Type B pancreatic cell (in vitro differentiated cells): ENCODE data around the gene CERS6. TPM values are rescaled to one million over a fixed set of nuclear protein-coding genes. Genes with fewer than 3 reads are reported as not detected.

Source experiments
- DNase-seq: peaks from one replicate; pipeline ENCODE4 v3.0.0; 2021; ENCODE audit warnings: mixed read lengths; ENCODE audit not compliant: unreplicated experiment; ENCODE audit errors: extremely low spot score
- H3K27ac Mint-ChIP-seq: 2 replicates; pipeline ENCODE4 v1.8.0; 2021; ENCODE audit warnings: mild to moderate bottlenecking, mixed read lengths
- H3K27me3 Mint-ChIP-seq: 2 replicates; pipeline ENCODE4 v1.8.0; 2021; ENCODE audit warnings: mixed read lengths
- H3K36me3 Mint-ChIP-seq: 2 replicates; pipeline ENCODE4 v1.8.0; 2021; ENCODE audit warnings: mixed read lengths
- H3K4me1 Mint-ChIP-seq: one replicate; pipeline ENCODE4 v1.8.0; 2021; ENCODE audit warnings: mixed read lengths; ENCODE audit not compliant: unreplicated experiment
- H3K4me3 Mint-ChIP-seq: 2 replicates; pipeline ENCODE4 v1.8.0; 2021; ENCODE audit warnings: mild to moderate bottlenecking, mixed read lengths
- H3K9me3 Mint-ChIP-seq: 2 replicates; pipeline ENCODE4 v1.8.0; 2021; ENCODE audit warnings: mixed read lengths
- total RNA-seq: library from RNA; stranded (reverse); gene quantifications from 2 replicates; pipeline ENCODE4 v1.2.1, GENCODE V29; 2021; ENCODE audit warnings: low replicate concordance
- TF ChIP-seq, protein P1 (sequence below): fragments of 200-600 bp; sonication (generic); conservative IDR thresholded peaks from 2 replicates; pipeline ENCODE4 v1.5.0; 2021; ENCODE audit warnings: antibody characterized with exemption, mild to moderate bottlenecking

Gene CERS6
- total RNA-seq, 1 donor from 2014 or later: 43.0 TPM

DNA sequence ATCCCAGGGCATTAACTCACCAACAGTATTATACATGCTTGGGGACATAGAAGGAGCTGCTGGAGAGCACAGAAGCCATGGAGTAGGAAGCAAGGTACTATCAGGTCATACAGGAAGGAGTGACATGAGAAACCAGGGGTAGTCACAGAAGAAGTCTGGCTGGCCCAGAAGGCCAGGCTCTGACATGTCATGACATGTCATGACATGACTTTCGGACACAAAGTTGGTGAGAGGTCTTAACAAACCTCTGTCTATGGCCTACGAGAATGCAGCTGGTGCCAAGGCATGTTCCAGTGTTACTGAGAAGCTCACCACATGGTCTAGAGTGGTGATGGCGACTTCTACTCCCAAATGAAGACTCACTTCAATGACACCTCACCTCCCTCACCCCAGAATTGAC, 3.3 kb upstream of the CERS6 start:
- no peaks in the 10 kb centered on the region for H3K27me3 Mint-ChIP-seq
- no peak overlapping the region for H3K27ac Mint-ChIP-seq
- no peaks in the 10 kb centered on the region for H3K9me3 Mint-ChIP-seq
- TF ChIP-seq, protein P1, sequence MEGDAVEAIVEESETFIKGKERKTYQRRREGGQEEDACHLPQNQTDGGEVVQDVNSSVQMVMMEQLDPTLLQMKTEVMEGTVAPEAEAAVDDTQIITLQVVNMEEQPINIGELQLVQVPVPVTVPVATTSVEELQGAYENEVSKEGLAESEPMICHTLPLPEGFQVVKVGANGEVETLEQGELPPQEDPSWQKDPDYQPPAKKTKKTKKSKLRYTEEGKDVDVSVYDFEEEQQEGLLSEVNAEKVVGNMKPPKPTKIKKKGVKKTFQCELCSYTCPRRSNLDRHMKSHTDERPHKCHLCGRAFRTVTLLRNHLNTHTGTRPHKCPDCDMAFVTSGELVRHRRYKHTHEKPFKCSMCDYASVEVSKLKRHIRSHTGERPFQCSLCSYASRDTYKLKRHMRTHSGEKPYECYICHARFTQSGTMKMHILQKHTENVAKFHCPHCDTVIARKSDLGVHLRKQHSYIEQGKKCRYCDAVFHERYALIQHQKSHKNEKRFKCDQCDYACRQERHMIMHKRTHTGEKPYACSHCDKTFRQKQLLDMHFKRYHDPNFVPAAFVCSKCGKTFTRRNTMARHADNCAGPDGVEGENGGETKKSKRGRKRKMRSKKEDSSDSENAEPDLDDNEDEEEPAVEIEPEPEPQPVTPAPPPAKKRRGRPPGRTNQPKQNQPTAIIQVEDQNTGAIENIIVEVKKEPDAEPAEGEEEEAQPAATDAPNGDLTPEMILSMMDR: no peak
- no peaks in the 10 kb centered on the region for H3K36me3 Mint-ChIP-seq
- DNase-seq: no peak
- H3K4me3 Mint-ChIP-seq: no peak overlapping the region
- H3K4me1 Mint-ChIP-seq: peaks cover 5% of the 10 kb centered on the region

DNA sequence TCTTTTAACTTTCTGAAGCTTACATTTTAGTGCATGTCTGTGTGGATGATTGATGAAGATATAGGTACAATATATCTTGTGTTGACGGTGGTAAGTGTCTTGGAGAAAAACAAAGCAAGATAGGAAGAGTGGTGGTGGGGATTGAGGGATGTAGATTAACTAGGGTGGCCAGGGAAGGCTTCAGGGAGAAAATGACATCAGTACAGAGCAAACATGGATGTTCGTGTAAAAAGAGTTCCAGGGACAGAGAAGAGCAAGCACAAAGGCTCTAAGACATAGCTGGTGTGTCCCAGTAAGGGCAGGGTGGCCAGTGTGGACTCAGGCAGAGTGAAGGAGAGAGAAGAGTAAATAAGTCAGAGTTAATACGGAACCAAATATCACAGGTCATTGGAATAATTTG, 2.7 kb upstream of the CERS6 start:
- Mint-ChIP-seq H3K27ac (no peak overlapping the region), H3K36me3 (no peaks in the 10 kb centered on the region), H3K4me3 (no peak overlapping the region), H3K27me3 (no peaks in the 10 kb centered on the region), H3K9me3 (no peaks in the 10 kb centered on the region), H3K4me1 (peaks cover 9% of the 10 kb centered on the region)
- TF ChIP-seq, protein P1: no peak
- no peak for DNase-seq

DNA sequence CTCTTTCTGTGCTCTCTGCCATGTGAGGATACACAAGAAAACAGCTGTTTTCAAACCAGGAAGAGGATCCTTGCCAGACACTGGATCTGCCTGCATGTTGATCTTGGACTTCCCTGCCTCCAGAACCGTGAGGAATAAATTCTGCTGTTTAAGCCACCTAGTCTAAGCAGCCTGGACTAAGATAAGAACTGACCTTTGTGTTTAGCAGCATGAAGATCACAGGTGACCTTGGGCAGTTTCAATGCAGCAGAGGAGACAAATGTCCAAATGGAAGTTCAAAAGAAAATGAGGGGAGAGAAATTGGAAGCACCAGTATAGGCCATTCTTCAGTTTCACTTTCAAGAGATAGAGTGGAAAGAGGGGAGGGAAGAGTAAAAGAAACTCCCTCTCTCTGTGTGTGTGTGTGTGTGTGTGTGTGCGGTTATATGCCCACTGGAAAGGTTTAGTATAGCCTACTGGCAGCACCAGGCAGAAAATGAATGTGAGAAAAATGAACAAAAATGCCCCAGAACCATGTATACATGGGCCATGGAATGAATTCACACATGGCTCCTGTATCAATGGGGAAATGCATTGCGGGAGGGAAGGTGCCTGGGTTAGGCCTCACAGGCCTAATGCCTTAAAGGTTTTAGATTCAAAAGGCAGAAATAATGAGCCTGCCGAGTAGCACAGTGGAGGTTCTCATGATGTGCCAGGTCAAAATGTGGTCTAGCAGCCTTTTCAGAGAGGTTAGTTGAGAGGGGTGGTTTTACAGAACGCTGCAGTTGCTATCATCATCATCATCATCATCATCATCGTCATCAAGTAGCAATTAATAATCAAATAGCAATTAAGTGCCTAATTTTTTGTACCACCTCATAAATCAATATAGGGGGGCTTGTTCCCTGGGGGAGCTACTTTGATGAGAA, 1.1 kb upstream of the CERS6 start:
- Mint-ChIP-seq H3K27me3 (no peaks in the 10 kb centered on the region), H3K4me3 (no peak overlapping the region), H3K36me3 (no peaks in the 10 kb centered on the region), H3K9me3 (no peaks in the 10 kb centered on the region), H3K4me1 (peaks cover 12% of the 10 kb centered on the region), H3K27ac (no peak overlapping the region)
- TF ChIP-seq, protein P1: no peak
- DNase-seq: no peak

DNA sequence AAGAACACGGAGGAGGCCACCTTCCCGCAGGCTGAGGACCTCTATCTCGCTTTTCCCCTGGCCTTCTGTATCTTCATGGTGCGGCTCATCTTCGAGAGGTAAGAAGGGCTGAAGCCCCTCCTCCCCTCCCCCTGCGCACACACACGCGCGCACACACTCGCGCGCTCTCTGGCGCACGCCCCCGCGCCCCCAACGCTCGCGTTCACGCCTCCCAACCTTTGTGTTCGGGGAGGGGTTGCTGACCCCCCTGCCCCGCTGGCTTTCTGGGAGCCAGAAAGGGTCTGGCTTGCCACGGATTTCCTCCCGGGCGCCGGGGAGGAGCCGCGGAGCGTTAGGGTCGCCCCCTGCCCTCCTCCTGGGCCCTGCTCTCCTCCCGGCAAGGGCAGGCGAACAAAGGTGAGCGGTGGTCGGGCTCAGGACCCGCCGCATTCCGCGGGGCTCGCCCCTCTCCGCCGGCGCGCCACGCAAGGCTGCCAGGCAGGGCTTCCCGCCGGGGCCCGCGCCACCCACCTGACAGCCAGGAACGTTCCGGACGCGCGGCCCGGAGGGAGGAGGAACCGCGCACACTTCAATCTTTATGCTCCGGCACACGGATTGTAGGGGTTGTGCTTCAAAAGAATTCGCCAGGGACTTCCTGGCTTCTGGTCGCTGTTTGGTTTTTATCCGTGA, 583 bp downstream of the CERS6 start:
- DNase-seq: peak; percentile 76
- Mint-ChIP-seq H3K4me3 (no peak overlapping the region), H3K9me3 (no peaks in the 10 kb centered on the region), H3K4me1 (peaks cover 19% of the 10 kb centered on the region), H3K27ac (peak overlapping the region; percentile 89), H3K36me3 (peaks cover 5% of the 10 kb centered on the region), H3K27me3 (no peaks in the 10 kb centered on the region)
- TF ChIP-seq, protein P1: no peak

DNA sequence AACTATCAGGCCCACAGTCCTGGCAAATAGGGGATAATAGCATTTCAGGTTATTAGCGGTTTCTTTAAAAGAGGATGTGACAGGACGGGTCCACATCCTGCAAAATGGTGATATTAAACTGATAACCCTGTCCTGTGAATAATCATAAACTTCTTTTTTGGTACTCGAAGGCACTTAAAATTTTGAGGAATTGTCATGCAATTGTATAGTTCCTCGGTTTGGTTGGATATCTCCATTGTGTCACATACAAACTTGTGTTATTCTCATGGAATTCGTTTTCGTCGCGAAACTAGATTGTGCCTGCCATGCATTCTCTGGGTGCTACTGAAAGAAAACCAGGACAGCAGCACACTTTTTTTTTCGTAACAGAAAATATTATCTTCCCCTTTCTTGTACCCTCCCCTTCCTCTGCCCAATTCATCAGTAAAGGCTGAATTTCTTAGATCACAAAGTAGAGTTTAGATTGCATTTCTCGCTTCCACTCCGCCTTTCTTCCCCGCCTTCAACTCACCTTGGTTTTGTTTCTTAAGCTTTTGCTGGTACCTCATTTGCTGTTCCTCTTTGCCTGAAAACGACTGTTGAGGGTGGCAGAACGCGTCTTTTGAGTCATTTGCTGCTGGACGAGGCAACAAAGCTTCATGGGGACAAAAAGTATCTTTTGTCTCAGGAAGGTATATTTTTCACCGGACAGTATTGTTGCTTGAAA, 1.3 kb downstream of the CERS6 start:
- Mint-ChIP-seq H3K4me3 (no peak overlapping the region), H3K27me3 (no peaks in the 10 kb centered on the region), H3K4me1 (peaks cover 19% of the 10 kb centered on the region), H3K27ac (peak overlapping the region; percentile 89), H3K36me3 (peaks cover 5% of the 10 kb centered on the region), H3K9me3 (no peaks in the 10 kb centered on the region)
- TF ChIP-seq, protein P1: no peak
- DNase-seq: no peak
